Activated T-cell treated with anti-CD3 and anti-CD28 coated beads for 4 hours (primary cell): Measurements from ENCODE around the gene CREM.

ENCODE experiments used
- DNase-seq: peaks from one replicate; pipeline ENCODE4 v3.0.0-alpha.2; 2020

Gene CREM

GRCh38 chr10:35136263-35136815 is 9.7 kb downstream of the CREM start:
- DNase-seq = no peak

- no peak for DNase-seq
Observed at GRCh38 chr10:35140126-35140525, 13.5 kb downstream of the CREM start.

- no peak for DNase-seq
Observed at GRCh38 chr10:35140727-35141126, 14.1 kb downstream of the CREM start.

DNA sequence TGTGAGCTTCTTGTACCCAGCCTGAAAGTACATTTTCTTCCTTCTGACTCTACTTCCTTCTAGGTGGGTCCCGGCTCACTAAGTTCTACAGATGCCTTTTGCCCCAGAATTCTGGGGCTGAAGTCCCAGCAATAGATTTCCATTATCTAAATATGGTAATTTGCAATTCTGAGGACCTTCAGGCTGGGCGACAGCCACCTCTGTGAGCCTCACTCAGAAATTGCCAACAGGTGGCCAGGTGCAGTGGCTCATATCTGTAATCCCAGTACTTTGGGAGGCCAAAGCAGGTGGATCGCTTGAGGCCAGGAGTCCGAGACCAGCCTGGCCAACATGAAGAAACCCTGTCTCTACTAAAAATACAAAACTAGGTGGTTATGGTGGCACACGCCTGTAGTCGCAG is 23.7 kb downstream of the CREM start:
- no peak for DNase-seq

DNA sequence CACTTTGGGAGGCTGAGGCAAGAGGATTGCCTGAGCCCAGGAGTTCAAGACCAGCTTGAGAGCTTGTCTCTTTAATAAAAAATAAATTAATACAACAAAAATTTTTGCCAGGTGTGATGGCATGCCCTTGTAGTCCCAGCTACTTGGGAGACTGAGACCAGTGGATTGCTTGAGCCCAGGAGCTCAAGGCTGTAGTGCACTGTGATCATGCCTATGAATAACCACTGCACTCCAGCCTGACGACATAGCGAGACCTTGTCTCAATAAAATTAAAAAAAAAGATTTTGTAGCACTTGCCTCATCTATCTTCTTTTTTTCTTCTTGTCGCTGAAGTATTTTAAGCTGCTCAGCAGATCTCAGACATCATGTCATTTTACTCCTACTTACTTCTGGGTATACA is 26.3 kb downstream of the CREM start:
- DNase-seq = no peak

GRCh38 chr10:35153716-35154115 is 27.1 kb downstream of the CREM start:
- DNase-seq = no peak

DNA sequence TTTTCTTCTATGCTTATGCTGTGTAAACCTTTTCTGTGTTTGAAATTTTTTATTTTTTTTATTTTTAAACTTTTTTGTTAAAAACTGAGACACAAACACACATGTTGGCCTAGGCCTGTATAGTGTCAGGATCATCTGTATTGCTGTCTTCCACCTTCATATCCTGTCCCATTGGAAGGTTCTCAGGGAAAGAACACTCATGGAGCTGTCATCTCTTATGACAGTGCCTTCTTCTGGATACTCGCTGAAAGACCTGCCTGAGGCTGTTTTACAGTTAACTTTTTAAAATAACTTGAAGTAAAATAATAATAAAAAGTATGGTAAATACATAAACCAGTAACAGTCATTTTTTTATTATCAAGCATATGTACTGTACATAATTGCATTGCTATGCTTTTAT is 34.1 kb downstream of the CREM start:
- DNase-seq = no peak

DNA sequence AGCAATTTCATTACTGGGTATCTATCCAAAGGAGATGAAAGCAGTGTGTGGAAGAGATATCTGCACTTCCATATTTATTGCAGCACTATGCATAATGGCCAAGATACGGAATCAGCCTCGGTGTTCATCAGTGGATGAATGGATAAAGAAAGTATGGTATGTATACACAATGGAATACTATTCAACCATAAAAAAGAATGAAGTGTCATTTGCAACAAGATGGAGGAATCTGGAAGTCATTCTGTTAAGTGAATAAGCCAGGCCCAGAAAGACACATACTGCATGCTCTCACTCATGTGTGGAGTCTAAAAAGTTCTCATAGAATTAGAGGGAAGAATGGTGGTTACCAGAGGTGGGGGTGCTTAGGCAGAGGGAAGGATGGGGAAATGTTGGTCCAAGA is 35.3 kb downstream of the CREM start:
- no peak for DNase-seq

GRCh38 chr10:35165136-35165535 is 38.5 kb downstream of the CREM start:
- no peak for DNase-seq

- no peak for DNase-seq
Observed at GRCh38 chr10:35165811-35166210, 39.2 kb downstream of the CREM start.

- DNase-seq = no peak
Observed at GRCh38 chr10:35166607-35167006, 40.0 kb downstream of the CREM start.

DNA sequence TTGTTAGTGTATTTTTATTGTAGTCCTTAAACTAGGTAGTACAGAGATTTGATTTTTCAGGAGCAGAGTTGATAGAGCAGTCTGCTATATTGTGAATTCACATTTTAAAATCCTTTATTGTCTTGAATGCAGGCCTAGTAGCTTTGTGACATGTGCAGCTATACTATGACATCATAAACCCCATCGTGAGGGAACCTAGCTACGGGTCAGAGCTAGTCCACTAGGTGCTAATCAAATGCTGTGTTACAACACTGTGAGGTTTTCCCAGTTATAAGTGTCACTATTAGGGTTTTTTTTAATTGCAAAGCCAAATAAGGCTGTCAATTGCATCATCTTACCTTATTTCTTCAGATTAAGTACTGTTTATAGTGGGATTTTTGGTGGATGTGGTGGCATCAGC is 40.7 kb downstream of the CREM start:
- DNase-seq = no peak

GRCh38 chr10:35172146-35172545 is 45.5 kb downstream of the CREM start:
- no peak for DNase-seq

GRCh38 chr10:35172574-35172973 is 45.9 kb downstream of the CREM start:
- DNase-seq = no peak

DNA sequence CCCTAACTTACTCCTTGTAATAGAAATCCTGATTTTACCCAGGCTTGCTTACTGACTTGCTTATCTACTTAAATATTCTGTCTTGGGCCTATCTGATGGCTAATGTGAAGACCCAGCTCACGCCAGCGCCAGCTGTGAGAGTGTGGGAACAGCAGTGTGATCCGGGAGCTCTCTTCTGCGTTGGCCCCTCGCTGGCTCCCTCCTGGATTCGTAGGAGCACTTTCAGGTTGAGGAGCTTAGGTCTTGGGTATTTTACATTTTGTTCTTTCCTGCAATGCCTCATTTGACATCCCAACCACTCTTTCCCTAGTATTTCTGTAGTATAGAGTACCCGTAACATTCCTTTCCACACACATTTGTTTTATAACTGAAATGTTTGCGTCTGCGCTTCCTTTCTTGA is 51.7 kb downstream of the CREM start:
- DNase-seq = no peak

DNA sequence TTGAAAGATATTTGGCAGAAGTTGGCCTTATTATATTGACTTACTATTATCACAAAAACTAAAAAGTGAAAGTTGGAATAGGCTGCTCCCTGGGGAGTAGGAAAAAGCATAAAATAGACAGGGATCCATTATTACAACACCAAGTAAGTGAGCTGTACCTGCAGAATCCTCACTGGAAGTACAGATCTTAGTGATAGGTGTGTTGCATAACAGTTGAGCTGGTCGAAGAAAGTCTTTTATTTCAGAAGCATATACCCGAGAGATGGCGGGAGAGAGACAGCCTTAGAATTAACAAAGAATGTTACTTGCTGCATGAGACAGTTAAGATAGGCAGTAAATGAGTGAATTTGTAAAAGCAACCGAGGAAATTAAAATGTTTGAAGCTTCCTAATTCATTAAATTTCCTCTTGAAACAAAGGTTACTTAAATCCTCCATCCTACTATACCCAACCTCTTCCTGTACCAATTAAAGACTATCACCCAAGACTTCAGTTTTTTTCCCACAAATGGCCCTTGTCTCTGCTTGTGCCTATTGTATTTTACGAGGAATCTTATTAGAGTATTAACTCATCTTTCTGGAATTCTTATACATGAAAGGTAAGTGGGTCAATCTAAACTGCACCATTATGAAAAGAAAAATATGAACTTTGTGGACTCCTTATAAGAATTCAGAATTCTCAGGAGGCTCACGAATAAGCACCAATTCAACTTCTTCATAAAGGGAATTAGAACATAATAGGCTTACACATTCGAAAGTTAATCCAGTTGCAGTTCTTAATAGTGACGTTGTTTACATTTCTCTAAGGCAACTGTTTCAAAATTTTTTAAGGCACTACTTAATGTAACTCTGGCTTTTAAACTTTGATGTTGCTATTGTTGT is 56.2 kb downstream of the CREM start:
- no peak for DNase-seq

DNA sequence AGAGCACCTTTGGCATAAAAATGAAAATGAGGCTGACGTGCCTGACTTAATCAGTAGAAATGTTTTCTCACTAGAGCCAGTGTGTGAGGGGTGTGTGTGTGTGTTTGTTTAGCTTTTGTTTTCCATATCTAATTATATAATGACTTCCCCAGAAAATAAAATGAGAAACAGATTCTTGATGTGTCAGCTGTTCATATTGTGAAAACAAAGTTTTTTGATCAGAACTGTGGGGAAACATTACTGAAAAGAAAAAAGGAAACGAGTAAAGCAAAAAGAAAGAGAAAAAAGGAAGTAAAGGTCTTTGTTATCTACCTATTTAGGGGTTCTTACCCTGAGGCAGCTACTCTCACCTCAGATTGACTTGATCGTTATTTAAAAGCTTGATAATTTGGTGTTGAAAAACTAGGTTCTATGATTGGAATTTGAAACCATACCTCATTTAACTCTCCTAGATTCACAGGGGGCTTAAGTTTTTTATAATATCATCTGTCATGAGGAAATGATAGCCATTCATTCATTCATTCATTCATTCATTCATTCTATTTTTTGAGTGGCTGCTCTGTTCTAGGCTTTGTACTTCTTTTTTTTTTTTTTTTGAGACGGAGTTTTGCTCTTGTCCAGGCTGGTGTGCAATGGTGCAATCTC is 58.0 kb downstream of the CREM start:
- DNase-seq = no peak

GRCh38 chr10:35185260-35186034 is 58.8 kb downstream of the CREM start:
- no peak for DNase-seq

DNA sequence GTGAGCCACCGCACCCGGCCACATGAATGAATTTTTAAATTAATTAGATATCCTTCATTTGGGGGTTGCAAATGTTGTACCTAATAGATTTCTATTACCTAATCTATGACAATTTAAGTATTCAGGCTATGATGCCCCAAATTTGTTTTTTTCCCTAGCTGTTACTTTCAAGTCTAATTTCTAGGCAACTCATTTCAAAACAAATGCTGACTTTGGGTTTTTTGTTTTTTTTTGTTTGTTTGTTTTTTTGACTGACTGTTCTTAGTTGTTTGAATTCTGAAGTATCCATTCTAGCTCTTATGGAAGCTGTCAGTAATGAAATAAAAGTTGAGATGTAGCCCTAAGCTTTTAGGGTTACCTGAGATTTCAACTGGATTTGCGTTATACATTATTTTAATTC is 62.3 kb downstream of the CREM start:
- DNase-seq = no peak

DNA sequence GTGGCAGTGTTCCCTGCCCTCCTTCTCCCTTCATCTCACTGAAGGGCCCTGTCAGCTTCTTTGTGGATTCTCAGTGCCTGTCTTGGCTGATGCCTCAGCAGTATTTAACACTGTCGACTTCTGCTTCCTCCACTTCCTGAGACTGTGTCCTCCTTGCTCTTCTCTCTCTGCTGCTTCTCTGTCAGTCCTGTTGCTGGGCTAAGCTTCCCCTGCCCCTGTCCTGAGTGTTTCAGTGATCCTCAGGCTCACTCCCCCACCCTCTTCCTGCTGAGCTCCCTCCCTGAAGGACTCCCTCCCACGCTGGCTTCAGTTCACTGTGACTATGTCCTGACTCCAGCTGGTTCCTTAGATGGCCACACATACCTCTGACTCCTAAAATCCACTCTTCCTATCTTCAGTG is 64.9 kb downstream of the CREM start:
- DNase-seq = no peak

DNA sequence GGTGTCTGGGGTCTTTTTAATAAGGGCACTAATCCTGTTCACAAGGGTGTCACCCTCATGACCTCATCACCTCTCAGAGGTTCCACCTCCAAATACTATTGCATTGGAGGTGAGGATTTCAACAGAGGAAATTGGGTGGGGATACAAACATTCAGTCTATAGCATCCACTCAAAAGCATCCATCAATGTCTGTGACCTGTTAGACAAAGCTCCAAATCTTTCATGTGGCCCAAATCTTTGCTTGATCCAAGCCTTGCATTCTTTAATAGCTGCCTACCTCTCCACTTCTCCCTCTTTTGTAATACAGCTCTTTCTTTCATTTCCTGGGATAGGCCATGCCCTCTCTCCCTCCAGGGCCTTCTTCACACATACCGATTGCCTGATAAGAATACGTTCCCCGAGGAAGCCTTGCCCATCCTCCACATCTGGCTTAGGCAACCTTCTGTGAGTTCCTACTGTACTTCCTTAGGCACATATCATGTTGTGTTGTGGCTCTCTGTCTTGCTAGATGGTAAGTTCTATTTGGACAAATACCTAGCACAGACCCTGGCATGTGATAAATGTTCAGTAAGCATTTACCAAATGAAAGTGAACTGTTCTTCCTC is 66.1 kb downstream of the CREM start:
- DNase-seq = no peak

DNA sequence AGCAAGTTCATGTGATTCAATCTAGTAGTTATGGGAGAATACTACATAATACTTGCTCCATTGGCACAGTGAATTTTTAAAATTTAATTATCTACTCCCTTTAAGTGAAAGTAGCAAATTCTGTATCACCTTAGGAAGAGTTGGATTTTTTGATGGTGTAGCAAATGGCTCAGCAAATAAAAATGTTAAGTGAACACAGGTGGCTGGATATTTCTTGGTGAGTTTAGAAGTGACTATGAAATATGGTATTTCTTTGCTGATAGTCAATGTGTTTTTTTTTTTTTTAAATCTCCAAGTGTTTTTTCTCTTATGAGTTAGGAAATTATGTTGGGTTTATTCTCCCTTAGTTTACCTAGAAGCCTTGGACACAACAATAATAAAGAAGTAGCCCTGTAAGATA is 67.8 kb downstream of the CREM start:
- no peak for DNase-seq

DNA sequence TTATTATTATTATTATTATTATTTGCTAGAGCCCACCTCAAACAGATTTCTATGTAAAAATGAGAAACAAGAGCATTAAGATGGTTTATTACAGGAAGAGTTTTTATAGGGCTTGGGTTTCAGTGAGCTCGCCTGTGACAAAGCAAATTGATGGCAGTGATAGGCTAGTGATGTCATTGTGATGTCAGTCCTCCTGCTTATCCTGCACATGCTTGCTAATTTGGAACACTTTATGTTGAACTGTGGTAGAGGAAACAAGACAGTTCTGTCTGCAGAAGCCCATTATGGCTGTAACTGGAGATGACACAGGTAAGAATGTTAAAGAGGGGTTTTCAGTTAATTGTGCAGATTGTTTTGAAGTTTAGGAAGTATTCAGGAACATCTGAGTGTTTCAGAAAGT is 68.3 kb downstream of the CREM start:
- peak; percentile 43 for DNase-seq
